ENCODE measurements around the gene PNPLA7. TPM values are rescaled to one million over a fixed set of nuclear protein-coding genes. Genes with fewer than 3 reads are reported as not detected.
A peak's percentile ranks its signal among the peaks of the same experiment; 100 is the strongest.

PNPLA7 gene
- total and polyA plus RNA-seq, 2 of the 8 experiments (the other 6 are each of a cell fraction or from before 2014, with no cell fraction given) = 0.35 to 0.47 TPM

DNA sequence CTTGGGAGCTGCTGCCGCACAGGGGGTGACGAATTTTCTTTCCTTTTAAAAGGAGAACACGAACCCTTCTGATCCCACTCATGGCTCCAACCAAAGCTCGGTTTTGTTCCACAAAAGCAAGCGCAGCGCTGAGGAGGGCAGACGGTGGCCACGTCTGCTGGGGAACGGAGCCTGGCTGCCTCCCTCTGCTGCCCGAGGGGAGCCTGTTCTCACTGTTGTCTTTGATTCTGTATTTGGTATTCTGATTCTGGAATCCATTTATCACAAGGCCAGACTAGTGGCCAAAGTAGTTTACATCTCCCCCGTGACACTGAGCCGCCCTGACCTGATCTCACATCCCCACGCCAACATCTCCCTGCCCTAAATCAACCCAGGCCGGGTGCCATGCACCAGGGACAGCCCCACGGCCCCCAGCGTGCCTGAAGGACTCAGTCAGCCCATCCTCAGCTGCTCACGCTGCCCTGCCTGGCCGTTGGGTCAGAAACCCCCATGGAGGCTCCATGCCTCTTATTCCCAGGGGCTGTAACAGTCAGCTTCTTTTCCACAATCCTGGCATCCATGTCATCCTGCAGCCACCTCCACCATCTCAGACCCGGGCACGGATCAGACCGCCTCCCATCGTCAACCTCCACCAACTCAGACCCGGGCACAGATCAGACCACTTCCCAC, 84.3 kb downstream of the PNPLA7 start:
- POLR2A ChIA-PET (ENCODE audit: partially characterized antibody) = interaction anchor here (0.6 kb wide), 1 partner anchor 17 kb away, joined by 3 read pairs; no protein-coding TSS in a partner anchor
- Histone ChIP-seq H3K79me2 (ENCODE audit: control insufficient read depth in 1 of 2, insufficient read depth in 2 of 2, low read length in 2 of 2) (no peaks in the 10 kb centered on the region), H3K4me1 (replicated peaks in 1 of 4; ENCODE audit: control insufficient read depth in 3 of 4, insufficient read depth in 4 of 4, low read length in 3 of 4) (peaks cover 0 to 9% (median 2%) of the 10 kb centered on the region in 4 experiments; a peak in 3 of 7 replicates), H3K4ac (replicated peaks; ENCODE audit: insufficient read length, low read depth, low read length) (no peak overlapping the region), H2BK15ac (ENCODE audit: low read length) (no peak overlapping the region), H3K23ac (ENCODE audit: insufficient read length) (no peak overlapping the region), H4K5ac (ENCODE audit: insufficient read length, low read depth, low read length) (no peak overlapping the region), H3K36me3 (ENCODE audit: control insufficient read depth in 2 of 4, insufficient read depth in 4 of 4, low read length in 3 of 4) (no peaks in the 10 kb centered on the region), H2BK120ac (replicated peaks; ENCODE audit: low read depth, low read length) (no peak overlapping the region), H3K9me3 (ENCODE audit: insufficient read depth in 2 of 2, low read depth in 1 of 2, low read length in 1 of 2) (no peaks in the 10 kb centered on the region; a peak in 1 of 4 replicates), H3K27me3 (replicated peaks in 1 of 4; ENCODE audit: control insufficient read depth in 3 of 4, extremely low read depth in 1 of 4, insufficient read depth in 3 of 4, low read length in 3 of 4) (peaks cover 0 to 14% (median 11%) of the 10 kb centered on the region in 4 experiments; a peak in 5 of 7 replicates), H3K79me1 (ENCODE audit: low read depth, low read length) (no peaks in the 10 kb centered on the region), H4K8ac (ENCODE audit: extremely low read depth, insufficient read depth, low read length) (peak overlapping the region; percentile 51; the same call in 1 of the 2 replicates), H2BK20ac (ENCODE audit: low read length) (no peak overlapping the region), H2BK5ac (ENCODE audit: low read depth, low read length) (no peak overlapping the region), H3K18ac (ENCODE audit: extremely low read depth, low read length) (no peak overlapping the region), H3K4me2 (ENCODE audit: insufficient read depth in 1 of 2, low read depth in 2 of 2, low read length in 2 of 2) (no peak overlapping the region), H3K56ac (replicated peaks; ENCODE audit: insufficient read length, low read depth, low read length) (no peak overlapping the region), H2BK12ac (ENCODE audit: low read depth, low read length) (no peak overlapping the region), H2AK5ac (ENCODE audit: low read depth, low read length) (no peak overlapping the region), H3K27ac (ENCODE audit: low read depth, low read length) (no peak overlapping the region), H3K23me2 (ENCODE audit: low read depth, low read length) (0 out of 2 replicates have a peak, but pooled peaks cover 2% of the 10 kb centered on the region), H3K14ac (ENCODE audit: insufficient read length) (no peak overlapping the region), H4K91ac (replicated peaks; ENCODE audit: insufficient read length, low read length) (peak overlapping the region; percentile 15), H3K4me3 (ENCODE audit: extremely low read depth in 1 of 4, insufficient read depth in 2 of 4, low read depth in 3 of 4, low read length in 4 of 4) (no peak overlapping the region), H3K9ac (replicated peaks in 1 of 4; ENCODE audit: extremely low read depth in 1 of 4, low read depth in 3 of 4, low read length in 3 of 4) (no peak overlapping the region), H2AFZ (ENCODE audit: low read length) (no peak overlapping the region), H4K20me1 (replicated peaks in 1 of 2; ENCODE audit: control insufficient read depth in 1 of 2, insufficient read depth in 2 of 2, low read length in 2 of 2) (peaks cover 0 to 2% of the 10 kb centered on the region in 2 experiments)
- FAIRE-seq = no peak
- DNase-seq (ENCODE audit: low read depth in 1 of 2, low spot score in 2 of 2) = no peak
- WGBS, 2 experiments (ENCODE audit: extremely low coverage in 1 of 2, insufficient coverage in 1 of 2, insufficient read length in 1 of 2, insufficient replicate concordance in 2 of 2, low coverage in 1 of 2, low lambda C conversion rate in 2 of 2, missing lambda C conversion rate in 1 of 2) = 91% methylated on average over 22 of the region's 23 CpGs; no CpG with 5 or more reads in 1 of the 2 experiments
- CTCF ChIA-PET (ENCODE audit: partially characterized antibody) = no interaction called here
- TF ChIP-seq SP2 (IDR thresholded peaks at IDR 0.05; ENCODE audit: low read length) = no peak
- TF ChIP-seq SP4 (IDR thresholded peaks at IDR 0.05; ENCODE audit: low read length) = no peak
- TF ChIP-seq TEAD4 (IDR thresholded peaks at IDR 0.05; ENCODE audit: low read depth, low read length) = no peak
- TF ChIP-seq RNF2 (IDR thresholded peaks at IDR 0.05; ENCODE audit: borderline replicate concordance, low read depth, low read length, missing control alignments, poor library complexity, severe bottlenecking) = no peak
- no peak for TF ChIP-seq SP1 (IDR thresholded peaks at IDR 0.05; ENCODE audit: low read depth, low read length)
- TF ChIP-seq POU5F1 (IDR thresholded peaks at IDR 0.05; ENCODE audit: low read depth, low read length) = no peak
- TF ChIP-seq SUZ12 (IDR thresholded peaks at IDR 0.05; ENCODE audit: low read length) = no peak
- no peak for TF ChIP-seq SIRT6 (IDR thresholded peaks at IDR 0.05; ENCODE audit: low read length)
- TF ChIP-seq POLR2A (IDR thresholded peaks at IDR 0.05; ENCODE audit: control extremely low read depth in 1 of 2, low read depth in 2 of 2, low read length in 2 of 2) = no peak
- no peak for TF ChIP-seq SIN3A (conservative IDR thresholded peaks at IDR 0.05 in 1 of 2, IDR thresholded peaks at IDR 0.05 in 1 of 2; ENCODE audit: low read depth in 1 of 2, low read length in 2 of 2)
- no peak for TF ChIP-seq MAFK (IDR thresholded peaks at IDR 0.05; ENCODE audit: low read depth, low read length)
- TF ChIP-seq TBP (IDR thresholded peaks at IDR 0.05; ENCODE audit: low read depth, low read length) = no peak
- no peak for TF ChIP-seq JUN (IDR thresholded peaks at IDR 0.05; ENCODE audit: low read depth, low read length)
- TF ChIP-seq CHD1 (IDR thresholded peaks at IDR 0.05; ENCODE audit: low read depth, low read length) = no peak

Data from H1 (cell line).